ENCODE results near the gene TNRC6B.
"Not testable (repeated sequence)": the region's sequence is repeated elsewhere in the genome, so short reads cannot be mapped to it uniquely, and the experiment has no call there.

TNRC6B gene

DNA sequence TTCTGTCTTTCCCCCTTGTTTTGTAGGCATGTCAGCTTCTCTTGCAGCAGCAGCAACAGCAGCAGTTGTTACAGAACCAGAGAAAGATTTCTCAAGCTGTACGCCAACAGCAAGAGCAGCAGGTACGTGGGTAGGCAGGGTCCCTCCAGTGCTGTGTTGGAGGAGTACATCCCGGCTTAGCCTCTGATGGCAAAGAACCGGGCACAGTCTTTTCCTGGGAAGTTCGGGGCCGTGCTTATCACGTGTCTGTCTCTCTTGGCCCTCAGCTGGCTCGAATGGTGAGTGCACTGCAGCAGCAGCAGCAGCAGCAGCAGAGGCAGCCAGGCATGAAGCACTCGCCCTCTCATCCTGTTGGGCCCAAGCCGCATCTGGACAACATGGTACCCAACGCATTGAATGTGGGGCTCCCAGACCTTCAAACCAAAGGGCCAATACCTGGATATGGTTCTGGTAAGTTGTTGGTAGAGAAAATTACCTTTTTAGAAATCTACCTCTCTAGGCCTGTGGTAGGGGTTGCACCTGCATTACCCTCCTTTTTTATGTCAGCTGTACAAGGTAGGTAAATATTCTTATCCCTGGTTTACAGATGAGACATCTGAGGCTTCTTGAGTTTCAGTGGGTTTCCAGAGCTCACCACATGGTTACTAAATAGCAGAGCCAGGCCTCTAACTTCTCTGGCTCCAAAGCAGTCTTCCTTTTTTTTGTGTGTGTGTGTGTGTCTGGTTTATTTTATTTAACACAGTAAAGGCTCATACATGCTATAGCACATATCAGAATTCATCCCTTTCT lies 123.4 kb downstream of the TNRC6B start:
- DNase-seq, result no peak

DNA sequence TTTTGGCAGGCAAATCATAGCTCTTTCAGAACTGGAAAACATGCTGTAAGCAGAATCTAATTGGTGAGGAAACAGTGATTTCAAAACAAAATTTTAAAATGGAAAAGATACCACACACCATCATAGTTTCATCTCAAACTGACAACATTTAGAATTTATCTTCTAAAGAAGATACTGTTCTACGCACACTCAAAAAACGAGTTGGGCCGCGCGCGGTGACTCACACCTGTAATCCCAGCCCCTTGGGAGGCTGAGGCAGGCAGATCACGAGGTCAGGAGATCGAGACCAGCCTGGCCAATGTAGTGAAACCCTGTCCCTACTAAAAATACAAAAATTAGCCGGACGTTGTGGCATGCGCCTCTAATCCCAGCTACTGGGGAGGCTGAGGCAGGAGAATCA lies 124.4 kb downstream of the TNRC6B start:
- no peak for DNase-seq

DNA sequence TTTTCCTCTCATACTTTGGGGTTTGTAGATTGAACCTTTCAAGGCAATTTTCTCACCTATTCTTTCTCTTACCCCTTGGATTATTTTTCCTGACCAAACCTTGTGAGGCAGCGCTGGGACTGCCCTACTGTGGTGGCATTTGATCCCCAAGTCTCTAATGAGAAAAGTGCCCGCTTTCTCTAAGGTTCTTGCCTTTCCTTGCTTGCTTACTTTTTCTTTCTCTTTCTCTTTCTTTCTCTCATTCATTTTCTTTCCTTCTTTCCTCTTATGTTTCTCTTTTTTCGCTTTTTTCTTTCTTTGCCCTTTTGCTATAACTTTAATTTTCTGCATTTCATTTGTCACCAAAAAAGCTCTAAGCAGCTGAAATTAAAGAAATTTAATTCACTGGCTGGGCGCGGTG lies 127.9 kb downstream of the TNRC6B start:
- no peak for DNase-seq

DNA sequence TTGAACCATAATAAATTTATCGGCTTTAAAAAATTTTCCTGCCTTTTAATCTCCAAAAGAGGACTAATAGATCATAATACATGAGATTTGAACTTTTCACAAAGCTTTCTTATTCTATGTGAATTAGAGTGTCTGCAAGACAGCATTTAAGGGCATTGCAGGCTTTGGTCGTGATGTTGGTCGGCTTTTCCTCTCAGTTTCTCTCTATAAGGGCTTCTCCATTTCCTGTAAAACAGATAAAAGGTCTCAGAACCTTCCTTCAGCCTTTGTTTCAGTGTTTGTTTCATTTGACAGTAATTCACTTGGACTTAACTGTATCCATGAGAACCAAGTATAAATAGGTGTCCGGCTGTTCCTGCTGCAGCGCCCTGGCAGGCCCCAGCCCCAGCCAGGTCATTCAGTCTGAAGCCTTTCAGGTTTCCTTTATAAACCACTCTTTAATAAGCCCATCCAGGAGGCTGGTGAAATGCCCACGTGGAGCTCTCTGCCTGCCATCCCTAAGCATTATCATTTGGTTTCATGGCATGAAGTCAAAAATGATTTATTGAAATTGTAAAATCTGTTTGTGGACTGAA lies 131.4 kb downstream of the TNRC6B start:
- DNase-seq, result no peak

DNA sequence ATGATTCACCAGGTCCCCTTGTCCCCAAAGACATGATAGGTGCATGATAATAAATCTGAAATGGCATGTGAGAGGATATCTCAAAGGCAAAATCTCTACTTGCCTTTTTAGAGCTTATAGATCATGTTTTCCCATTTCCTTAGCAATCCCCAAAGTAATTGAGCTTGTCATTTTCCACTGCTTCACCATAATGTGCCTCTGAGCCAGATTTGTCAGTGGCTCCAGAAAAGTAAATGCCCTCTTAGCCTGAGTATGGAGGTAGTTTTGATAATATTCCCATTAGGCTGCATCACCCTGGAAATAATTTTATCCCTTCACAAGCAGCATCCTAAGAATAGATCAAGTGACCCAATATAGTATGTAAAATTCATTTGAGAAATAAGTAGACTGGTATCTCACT lies 131.9 kb downstream of the TNRC6B start:
- no peak for DNase-seq

DNA sequence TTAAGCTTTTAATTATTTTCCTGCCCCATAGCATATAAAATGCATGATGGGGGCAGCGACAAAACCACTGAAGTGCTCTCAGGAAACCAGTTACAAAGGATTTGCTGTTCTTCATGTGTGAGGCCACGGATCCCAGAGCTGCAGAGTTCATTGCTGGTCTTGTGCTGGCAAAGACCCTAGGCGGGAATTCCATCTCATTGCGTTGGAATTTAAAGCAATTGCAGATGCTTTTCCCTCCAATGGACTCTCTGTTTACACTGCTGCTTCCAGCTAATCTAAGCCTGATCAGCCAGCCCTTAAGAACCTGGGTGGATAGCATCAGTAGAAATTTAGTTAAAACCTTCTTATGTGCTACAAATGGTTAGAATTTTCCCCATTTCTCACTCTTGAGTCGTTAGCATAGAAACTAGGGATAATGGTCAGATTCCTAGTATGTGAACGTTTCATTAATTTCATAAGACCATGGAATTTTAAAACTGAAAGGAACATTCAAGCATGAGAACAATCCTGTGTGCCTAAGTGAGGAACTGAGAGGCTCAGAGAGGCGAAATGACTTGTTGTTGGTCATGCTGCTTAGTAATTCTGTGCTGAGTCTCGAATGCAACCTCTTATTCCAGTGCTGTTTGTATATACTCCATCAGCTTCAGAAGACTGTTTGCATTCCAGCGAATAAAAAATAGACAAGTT lies 132.5 kb downstream of the TNRC6B start:
- no peak for DNase-seq

DNA sequence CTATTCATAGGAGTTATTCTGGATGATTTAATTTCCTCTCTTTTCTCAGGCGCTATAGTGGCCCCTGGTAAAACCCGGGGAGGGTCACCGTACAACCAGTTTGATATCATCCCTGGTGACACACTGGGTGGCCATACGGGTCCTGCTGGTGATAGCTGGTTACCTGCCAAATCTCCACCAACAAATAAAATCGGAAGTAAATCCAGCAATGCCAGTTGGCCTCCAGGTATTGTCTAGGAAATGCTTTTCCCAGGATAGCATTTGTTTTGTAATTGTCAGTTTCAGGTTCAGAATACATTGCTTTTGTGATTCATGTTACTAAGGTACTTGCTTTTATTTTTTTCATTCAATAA lies 133.0 kb downstream of the TNRC6B start:
- DNase-seq, result no peak

DNA sequence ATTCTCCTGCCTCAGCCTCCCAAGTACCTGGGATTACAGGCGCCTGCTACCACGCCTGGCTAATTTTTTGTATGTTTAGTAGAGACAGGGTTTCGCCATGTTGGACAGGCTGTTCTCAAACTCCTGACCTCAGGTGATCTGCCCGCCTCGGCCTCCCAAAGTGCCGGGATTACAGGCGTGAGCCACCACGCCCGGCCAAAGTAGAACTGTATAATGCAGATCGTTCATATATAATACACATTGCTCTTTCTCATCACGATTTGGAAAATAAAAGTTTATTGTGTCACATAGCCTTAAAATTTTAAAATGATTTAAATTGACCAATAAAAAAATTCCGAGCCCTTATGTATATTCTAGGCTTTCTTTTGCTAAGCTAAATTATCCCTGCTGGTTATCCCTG lies 133.9 kb downstream of the TNRC6B start:
- DNase-seq, result not testable (repeated sequence)

DNA sequence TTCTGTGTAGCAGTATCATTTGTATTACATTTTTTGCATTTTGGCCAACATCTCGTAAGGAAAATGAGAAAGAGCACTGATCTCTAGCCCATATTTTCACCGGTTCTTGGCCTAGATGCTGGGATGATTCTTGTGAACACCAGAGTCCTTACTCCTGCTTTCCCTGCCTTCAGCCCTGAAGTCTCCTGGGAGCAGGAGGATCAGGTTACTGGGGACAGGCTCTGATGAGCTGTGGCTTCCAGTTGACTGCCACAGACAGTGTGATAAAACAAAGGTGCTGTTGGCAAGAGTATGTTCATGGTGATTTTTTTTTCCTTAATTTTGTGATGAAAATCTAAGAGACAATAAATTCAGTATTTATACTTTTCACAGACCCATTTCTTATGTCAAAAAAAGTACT lies 134.3 kb downstream of the TNRC6B start:
- DNase-seq, result no peak

DNA sequence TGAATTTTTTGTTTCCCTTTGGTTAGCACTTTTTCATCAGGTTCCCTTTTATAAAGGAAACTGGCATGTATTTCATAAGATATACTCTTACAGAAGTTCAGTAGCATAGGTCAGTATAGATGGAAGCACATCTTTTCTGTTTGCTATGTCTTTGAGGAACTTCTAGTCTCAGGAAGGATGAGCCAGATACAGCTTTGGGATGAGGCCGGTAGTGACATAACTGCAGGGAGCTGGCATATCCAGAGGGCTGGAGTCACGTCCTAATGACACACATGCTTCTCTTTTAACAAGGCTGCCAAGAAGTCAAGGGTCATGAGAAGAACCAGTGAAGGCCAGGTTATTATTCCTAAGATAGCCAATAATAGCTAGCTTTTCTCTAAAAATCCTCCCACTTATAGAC lies 135.3 kb downstream of the TNRC6B start:
- DNase-seq, result no peak

DNA sequence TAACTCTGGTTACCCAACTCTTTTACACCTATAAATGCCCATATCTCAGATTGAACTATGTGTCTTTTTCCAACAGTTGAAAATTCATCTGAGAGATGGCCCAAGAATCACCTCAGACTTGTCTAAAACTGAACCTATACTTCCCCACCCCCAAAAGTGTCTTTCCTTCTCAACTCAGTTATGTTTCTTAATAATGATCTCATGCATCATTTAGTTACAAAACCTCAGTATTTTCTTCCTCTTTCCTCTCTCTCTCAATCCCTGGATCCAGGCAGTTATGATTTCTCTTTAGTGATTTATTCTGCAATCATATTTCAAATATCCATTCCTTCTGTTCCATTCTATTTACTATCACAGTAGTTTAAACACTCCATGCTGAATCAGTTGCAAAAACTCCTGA lies 136.3 kb downstream of the TNRC6B start:
- DNase-seq, result no peak

DNA sequence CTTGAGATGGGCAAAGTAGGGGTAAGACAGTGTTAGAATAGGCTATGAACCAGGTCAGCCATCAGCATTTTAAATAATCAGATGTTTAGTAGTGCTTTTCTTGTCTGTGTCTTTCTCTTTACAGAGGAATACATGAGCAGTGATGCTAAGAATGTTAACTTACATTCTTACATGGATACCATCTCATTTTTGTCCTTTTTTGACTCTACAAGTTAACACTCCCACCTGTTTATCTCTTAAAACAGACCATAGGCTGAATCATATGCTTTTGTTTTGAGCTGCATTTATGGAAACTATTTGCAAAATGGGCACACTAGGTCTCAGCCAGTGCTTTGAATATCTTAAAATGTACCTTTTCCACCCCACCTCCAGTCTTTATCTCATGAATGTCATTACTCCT lies 143.0 kb downstream of the TNRC6B start:
- no peak for DNase-seq

DNA sequence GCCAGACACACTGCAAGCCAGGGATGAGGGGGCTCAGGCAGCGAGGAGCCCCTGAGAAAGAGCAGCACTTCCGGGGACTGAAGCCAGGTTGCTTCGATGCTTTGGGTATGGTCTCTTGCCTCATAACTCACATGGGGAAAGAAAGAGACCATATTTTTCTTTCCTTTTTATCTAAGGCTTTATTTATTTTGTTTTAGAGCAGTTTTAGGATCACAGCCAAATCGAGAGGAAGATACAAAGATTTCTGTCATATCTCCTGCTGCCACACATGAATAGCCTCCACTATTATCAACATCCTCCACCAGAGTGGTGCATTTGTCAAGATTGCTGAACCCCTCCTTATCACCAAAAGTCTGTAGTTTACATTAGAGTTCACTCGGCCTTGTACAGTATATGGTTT lies 144.3 kb downstream of the TNRC6B start:
- DNase-seq, result no peak

DNA sequence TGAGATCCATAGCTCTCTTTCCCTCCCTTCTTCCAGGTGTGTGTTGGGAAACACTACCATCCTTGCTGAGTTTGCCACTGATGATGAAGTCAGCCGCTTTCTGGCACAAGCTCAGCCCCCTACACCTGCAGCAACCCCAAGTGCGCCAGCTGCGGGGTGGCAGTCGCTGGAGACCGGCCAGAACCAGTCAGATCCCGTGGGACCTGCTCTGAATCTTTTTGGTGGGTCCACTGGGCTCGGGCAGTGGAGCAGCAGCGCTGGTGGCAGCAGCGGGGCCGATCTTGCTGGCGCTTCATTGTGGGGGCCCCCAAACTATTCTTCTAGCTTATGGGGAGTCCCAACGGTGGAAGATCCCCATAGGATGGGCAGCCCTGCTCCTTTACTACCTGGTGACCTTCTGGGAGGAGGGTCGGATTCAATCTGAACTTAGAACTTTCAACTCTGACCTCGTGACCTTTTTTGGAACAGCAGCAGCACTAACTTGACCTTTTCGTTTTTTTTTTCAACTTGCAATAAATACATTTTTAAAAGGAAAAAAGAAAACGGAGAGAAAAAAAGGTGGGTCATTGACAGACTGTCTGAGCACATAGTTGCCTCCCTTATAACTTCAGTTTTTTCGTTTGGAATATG lies 145.2 kb downstream of the TNRC6B start:
- no peak for DNase-seq

DNA sequence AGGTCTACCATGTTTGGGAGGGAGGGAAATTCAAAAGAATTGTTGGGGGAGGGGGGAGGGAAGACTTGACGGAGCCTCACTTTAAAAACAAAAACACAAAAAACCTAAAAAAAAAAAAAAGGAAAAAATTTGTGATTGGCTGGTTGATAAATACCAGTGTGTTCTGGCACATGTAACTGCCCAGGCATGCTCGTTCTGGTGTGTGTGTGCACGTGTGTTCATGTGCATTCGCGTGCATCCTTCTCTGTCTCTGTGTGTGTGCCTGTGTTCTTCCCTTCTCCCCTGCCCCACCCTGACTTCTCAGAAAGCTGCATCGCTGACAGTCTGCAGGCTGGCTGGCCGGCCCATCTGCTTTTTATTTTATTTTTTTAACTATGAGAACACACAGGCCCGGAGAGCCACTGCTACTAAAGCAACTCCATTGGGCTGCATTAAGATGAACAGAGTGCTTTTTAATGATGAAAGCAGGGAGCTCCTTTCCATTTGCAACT lies 146.0 kb downstream of the TNRC6B start:
- no peak for DNase-seq

DNA sequence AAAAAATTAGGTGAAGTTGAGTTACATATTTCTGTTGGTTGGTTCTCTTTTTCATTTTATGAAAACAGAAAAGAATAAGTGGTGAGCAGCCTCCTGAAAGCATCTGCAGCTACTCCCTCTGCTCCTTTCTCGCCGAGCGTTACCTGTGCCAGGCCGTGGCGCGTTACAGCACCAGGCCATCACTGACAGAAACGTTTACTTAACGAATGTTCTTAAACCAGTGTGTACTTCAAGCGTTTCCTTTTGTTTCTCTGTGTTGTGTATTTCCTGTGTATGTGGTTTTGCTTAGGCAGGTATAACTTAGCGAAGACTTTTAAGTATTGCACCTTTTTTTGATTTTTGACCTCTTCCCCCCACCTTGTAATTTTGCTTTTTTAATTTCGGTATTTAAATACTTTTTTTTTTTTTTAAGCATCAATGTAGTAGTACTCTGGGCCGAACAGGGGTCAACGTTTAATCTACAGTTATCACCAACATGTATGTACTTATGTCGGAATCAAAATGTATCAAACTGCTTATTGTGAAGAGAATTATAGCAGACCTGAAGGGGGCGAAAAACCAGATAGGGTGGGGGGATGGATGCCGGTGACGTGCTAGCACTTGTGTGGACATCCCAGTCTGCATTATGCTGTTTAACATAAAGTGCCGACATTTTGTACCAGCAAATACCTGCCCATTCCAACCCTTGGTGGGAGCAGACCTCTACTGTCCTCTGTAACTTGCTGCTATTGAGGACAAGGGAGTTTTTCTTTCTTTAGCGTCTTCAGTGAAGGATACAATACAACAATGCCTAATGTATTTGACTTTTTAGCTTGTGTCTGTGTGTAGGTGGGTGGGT lies 147.0 kb downstream of the TNRC6B start:
- DNase-seq, result no peak

DNA sequence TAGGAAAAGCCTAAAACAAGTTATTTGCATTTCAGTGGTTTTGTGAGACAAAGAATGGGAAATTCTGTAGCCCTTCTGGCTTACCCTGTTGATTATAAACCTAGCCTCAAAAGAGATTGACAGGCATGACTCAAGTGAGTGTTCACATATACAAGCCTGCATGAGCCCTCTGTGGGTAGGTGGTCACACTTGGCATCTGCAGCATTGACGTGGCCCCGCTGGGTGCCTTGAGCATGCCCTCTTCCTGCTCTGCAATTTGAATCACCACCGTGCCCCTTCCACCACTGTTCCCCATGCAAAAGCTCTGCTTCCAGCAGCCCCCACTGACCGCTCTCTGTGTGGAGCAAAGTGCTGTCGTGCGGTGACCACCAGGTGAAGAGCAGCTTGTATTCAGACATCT lies 147.6 kb downstream of the TNRC6B start:
- DNase-seq, result no peak

DNA sequence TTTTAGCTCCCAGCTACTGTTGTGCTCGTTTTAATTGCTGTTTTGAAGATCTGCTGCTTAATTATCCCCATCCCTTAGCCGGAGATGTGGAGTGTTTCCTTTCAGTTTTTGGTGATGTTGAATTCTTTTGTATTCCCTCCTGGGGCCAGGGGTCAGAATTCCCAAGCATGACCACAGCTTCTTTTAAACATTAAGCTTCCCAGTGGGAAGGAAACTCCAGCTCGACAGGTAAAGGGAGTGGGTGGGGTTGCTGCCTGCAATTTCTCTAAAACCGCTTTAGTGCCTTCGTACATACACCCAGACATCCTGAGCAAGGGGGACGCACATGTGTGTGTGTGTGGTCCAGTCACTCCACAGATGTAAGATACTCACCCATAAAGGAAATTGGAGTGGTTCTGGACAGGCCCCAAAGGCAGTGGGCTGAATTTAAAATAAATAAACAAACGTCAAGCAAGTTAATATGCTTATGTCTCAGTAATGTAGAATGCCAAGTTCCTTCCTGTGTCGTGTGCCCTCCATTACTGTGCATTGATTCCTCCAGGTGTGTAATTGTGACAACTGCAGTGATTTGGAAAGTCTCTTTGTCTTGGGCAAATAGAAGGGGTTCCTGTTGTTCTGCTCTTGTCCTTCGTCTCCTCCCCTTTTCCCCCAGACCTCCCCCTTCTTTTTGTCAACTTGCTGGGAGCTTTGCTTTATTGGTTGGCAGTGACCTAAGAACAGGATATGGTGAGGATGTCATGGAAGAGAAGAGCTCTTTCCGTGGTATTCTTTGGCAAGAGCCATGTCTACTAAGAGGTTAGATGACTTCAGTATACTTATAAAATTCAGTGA lies 149.4 kb downstream of the TNRC6B start:
- DNase-seq, result no peak

DNA sequence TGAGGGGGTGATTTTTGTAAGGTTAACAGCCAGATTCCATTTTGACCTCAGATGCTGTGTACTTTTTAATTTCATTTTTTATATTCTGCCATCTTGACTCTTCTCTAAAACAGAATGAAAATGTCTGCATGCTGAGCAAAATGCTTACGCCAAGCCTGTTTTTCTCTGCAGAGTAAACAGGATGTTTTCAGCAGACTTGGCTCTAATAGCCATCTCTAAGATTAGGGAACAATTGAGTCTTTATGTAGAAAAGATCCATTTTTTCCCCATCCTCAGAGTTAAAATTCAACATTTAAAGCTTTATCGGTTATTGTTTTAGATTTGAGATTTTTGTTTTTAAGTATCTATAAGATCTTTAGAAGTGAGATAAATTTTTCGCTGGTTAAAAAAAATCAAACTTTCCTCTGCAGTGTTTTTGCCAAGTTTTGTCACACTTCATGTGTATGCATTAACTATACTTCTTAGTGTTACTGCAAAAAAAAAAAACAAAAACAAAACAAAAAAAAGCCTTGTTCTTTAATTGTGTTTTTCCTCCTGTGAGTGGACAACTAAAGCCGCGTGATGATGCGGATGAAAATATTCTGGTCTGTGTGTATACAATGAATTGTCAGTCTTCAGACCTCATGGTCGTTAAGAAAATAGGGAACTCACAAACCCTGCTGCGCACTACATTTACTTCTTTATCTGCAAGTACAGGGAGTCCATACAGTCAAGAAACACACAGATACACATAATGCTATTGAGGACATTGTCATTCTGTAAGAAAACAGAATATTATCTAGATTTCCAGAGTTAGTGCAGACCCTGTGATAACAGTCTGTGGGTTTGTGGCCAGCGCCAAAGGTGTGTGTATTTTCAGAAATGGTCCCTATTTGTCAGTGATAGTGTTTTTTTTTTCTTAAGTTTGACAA lies 151.1 kb downstream of the TNRC6B start:
- DNase-seq, result no peak

DNA sequence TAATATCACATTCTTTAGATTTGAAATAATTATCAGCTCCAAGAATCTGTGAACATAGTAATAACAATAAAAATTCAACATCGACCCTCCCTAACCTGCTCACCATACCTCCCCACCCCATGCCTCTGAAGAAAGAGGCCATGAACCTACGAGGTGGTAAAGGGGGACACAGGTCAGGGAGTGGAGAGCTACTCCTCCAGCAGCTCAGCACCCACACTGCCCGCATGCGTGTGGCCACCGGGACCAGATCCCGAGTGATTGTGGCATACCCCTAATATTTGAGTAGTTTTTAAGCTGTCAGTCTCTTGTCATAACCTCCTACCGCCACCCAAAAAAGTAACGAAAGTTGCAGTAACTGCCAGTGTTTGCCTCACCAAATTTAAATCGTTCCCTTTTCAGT lies 151.7 kb downstream of the TNRC6B start:
- no peak for DNase-seq

DNA sequence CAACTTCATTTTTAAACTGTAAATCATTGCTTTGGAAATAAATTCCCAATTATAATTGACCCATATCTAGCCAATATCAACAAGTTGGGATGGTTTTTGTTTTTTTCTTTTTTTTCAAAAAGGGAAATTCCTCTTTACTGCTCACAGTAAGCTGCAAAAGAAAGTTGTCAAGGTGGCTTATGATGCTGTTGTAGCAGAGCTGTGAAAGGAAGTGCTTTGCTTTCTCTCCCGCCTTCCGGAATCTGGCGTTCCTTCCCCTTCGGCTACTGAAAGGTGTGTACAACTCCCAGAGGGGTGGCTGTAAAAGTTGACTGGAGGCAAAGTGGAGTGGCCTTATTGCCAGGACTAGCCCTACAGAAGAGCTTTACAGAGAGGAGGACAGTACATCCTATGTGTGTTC lies 152.4 kb downstream of the TNRC6B start:
- DNase-seq, result no peak

Data from T1000 (cell line).